Hematopoietic multipotent progenitor cell treated with erythropoietin and hydrocortisone succinate and interleukin-3 and kit ligand, for 17 days (in vitro differentiated cells): ENCODE results near the gene FRMD4A.
"Not testable (repeated sequence)": the region's sequence is repeated elsewhere in the genome, so short reads cannot be mapped to it uniquely, and the experiment has no call there.

Experiments used
- DNase-seq: peaks from one replicate; pipeline ENCODE4 v3.0.0-alpha.2; 2015; ENCODE audit warnings: low spot score

Gene FRMD4A

GRCh38 chr10:13716081-13717071 is 614.3 kb downstream of the FRMD4A start:
- DNase-seq, result no peak

DNA sequence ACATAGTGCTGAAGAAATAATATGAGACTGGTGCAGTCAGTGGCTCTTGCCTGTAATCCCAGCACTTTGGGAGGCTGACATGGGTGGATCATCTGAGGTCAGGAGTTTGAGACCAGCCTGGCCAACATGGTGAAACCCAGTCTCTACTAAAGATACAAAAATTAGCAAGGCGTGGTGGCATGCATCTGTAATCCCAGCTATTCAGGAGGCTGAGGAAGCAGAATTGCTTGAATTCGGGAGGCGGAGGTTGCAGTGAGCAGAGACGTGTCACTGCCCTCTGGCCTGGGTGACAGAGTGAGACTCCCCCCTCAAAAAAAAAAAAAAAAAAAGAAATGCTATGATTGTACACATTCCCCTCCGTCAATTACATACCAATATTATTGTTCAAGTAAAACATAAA is 615.1 kb downstream of the FRMD4A start:
- not testable (repeated sequence) for DNase-seq

DNA sequence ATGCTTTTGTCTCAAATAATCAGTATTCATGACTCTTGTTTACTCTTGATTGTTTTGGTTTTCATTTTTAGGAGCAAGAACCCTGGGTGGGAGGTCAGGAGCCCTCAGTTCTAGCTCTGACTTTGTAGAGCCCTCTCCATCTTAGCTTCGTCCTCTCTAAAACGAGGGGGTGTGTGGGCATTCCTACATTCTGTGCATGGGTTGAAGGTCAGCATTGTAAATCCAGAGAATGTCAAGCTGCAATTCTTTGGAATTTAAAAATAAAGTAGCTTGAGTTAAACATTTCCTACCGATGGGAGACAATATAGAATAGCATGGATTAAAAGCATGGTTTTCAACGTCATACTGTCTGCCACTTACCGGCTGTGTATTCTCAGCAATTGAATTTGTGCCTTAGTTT is 615.6 kb downstream of the FRMD4A start:
- no peak for DNase-seq

DNA sequence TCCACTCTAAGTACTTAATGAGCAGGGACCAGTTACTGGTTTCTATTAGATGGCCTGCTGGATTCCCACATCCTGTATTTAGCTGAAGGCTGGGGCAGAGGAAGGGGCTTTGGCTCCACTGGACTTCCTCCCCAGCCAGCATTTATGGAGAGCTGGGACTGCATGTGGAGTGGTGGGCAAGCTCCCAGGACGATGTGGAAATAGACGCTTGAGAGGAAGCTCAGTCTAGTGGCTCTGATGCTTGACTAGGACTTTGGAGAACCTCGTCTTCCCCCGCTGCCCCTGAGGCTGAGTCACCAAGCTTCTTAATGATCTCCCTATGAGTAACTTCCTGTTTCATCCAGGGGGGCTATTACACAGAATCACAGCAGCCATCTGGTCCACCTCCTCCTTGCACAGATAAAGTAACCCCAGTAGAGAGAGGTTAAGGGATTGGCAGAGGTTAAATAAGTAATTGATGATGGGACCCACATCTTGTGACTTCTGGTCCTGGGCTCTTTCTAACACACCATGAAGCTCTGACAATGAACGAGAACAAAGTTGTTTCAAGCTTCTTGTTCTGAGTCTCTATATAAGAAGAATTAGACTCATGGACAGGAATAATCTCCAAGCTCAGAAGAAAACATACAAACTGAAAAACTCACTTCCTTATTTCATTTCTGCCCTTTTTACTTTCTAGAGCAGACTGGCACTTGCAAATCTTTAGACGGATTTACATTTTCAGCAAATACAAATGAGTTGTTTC is 617.7 kb downstream of the FRMD4A start:
- no peak for DNase-seq

GRCh38 chr10:13712476-13712836 is 618.3 kb downstream of the FRMD4A start:
- no peak for DNase-seq

- no peak for DNase-seq
Measured at GRCh38 chr10:13711291-13711690, 619.4 kb downstream of the FRMD4A start.

DNA sequence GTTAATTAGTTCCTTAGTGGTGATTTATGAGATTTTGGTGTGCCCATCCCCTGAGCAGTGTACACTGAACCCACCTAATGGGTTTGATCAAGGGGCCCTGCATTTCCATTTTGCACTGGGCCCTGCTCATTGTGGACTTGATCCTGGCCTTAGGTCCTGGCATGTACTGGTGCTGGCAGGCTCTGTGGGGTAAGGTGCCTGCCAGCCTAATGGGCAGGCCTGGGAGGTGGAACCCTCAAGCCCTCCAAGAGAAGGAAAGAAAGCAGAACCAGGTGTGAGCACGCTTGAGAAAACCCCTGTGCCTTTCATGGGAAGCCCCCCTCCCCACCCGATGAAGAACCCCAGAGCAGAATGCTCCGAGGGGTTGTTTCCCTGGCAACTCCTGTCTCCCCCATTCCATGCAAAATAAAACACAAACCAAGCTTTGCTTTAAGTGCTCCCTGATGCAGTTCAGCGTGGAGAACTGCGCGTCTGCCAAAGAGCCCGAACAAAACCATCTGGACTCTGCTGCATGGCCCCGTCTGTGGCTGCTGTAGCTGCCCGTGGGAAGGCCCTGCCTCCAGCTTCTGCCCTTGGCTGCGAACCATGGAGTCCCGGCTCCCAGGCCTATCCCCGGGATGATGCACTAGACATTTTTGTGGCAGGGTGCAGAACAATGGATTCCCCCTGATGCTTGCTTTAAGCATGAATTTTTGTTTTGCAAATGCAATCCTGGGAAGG is 620.6 kb downstream of the FRMD4A start:
- no peak for DNase-seq

DNA sequence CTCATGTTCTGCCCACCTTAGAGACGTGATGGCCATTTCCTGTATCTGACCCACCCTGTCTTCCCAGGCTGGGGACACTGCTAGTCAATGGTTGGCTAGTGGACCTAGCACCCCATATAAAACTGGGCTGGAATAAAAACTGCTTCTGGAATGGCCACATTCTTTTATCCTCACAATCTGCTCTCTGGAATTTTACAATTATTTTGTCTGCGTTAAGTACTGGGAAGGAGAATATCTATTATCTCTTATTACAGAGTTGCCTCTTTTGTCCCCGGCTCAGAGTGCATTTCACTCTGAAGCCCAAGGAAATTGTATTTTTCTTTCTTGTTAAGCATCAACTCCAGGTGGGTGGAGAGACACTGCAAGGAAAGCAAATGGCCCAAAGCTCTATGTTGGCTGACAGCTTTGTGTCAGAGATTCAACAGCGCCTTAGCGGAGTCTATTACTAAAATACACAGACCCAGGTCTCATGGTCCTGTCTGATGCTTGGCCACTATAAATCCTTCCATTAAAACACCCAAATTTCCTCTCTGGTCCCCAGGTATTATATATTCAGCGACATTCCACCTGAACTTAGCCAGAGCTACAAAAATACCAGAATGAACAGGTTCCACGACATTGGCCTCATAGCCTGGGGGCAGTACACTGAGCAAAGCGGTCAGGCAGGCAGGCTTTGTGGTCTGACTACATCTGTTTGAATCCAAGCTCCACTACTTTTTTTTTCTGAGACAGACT is 622.3 kb downstream of the FRMD4A start:
- DNase-seq, result no peak

DNA sequence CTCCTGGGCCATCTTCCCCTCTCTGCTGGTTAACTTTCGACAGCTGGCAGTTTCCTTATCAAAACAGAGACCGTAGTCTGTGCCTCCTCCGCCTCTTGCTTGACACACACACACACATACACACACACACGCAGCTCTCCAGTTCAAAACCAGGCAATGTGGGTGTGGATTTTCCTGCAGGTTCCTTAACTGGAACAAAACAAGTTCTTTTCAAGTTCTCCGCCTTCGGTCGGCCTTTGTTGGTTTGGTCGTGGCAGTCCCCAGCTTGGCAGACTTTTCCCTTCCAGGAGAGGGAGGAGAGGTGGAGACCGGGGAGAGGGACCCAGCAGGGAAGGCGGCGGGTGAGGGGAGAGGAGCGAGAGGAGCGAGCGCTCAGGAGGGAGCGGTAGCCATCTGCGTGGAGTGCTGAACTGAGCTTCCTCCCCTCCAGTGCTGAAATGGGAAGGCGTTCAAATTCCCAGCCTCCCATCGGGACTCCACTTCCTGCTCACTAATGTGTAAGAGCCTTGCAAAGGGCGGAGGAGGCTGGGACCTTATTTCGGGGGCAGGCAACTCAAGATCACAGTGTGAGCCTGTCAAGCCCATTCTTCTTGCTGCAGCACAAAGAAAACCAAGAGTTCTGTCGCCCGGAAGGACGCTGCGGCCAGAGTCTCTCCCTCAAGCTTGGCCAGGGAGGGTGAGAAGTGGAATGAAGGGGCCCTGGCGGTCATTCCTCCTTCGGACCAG is 623.4 kb downstream of the FRMD4A start:
- DNase-seq, result peak; percentile 80

GRCh38 chr10:13706604-13707003 is 624.1 kb downstream of the FRMD4A start:
- no peak for DNase-seq

DNA sequence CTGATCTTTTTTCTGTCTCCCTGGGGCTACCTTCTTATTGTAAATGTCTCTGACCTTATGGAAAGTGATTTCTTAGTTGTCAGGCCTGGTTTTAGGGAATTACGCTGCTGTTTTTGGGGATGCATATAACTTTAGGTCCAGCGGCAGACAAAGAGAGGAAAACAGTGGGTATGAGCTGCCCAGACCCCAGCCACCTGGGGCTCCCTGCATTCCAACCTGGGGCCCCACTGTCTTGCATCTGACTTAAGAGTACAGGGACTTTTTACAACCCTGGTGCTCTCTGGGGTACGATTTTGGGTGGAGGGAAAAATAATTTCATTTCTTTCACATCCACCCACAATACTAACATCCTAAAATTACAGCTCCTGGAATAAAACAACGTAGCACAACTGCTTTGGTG is 624.5 kb downstream of the FRMD4A start:
- peak; percentile 44 for DNase-seq

- peak; percentile 90 for DNase-seq
Measured at GRCh38 chr10:13705526-13706174, 625.1 kb downstream of the FRMD4A start.

GRCh38 chr10:13704964-13705363 is 625.8 kb downstream of the FRMD4A start:
- DNase-seq, result peak; percentile 27

GRCh38 chr10:13703997-13704536 is 626.7 kb downstream of the FRMD4A start:
- peak; percentile 19 for DNase-seq

DNA sequence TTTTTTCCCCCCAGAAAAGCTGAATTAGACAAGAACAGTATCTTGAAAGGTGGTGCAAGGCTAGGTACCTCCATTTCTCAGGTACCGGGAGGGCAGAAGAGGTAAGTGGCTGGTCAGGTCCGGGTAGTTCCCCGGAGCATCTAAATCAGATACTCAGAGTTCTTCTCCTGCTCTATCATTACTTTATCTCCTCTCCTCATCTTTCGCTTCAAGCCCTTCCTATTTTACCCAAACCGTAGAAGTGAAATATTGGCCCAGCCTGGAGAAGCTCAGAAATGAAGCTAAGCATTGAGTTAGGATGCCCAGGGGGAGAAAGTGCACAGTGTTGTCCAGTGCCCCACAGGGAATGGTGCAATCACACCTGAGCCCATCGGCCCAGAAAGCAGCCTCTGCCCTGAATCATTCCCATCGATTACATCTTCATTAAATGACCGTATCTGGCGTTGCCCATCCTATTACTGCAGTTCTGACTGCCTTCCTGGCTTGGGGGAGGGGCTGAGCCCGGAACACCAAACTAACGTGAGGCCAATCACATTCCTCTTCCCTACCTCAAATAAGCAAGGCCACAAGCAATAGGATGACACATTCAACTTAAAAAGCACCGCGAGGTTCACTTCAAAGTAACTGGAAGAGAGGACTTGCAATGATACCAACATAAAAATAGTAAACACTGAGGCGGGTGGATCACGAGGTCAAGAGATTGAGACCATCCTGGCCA is 627.5 kb downstream of the FRMD4A start:
- DNase-seq, result no peak

DNA sequence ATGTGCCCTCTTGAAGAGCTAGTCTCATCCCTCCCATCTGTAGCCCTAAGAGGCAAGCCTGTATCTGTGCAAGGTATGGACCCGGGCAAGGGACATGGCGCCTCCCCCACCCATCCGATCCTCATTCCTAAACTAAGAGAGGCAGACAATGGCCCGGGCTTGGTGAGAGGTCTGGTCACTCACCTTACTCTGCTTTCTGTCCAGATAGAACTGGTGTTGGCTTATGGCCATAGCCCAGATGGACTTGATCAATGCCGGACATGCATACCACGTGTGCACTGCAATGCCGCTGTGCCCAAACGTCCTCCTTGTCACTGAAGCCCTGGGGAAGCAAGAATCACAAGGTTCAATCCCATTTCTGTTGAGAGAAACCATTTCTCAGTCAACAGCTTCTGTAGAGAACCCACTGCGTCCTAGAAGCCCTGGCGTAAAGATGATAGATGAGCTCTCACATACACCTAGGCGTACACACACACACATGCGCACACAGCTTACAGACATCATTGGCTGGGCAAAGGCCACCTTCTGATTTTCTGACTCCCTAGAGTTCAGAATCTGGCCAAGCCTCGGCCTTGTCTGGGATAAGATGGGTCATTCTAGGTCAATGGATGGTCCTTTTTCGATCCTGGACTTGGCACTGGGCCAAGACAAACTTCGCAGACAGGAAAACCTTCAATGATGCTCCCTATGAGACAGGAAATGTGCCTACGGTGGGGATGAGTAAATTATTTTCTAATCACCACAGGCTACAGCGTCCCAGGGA is 629.4 kb downstream of the FRMD4A start:
- no peak for DNase-seq

GRCh38 chr10:13700473-13701144 is 630.1 kb downstream of the FRMD4A start:
- no peak for DNase-seq

- peak; percentile 56 for DNase-seq
Measured at GRCh38 chr10:13699216-13699615, 631.5 kb downstream of the FRMD4A start.
